DMS153 treated with DMSO at 0.1 percent for 48 hours (cell line): Measurements from ENCODE around the gene HBD.

Experiments
- DNase-seq: peaks from one replicate; lab custom pipeline; 2025; ENCODE audit not compliant: unreplicated experiment; lab: John Stamatoyannopoulos, UW

Gene HBD

GRCh38 chr11:5192738-5193137 is 41.5 kb downstream of the HBD start:
- no peak for DNase-seq

GRCh38 chr11:5188201-5188600 is 46.1 kb downstream of the HBD start:
- DNase-seq: no peak
